NCI-H2107 treated with DMSO at 0.1 percent for 48 hours (cell line): ENCODE measurements around the gene TAF6.

Experiments used
- DNase-seq: peaks from one replicate; lab custom pipeline; 2025; ENCODE audit not compliant: unreplicated experiment; lab: John Stamatoyannopoulos, UW

TAF6 gene

GRCh38 chr7:100075418-100075817 is 43.7 kb downstream of the TAF6 start:
- DNase-seq: no peak

GRCh38 chr7:100074841-100075240 is 44.3 kb downstream of the TAF6 start:
- DNase-seq: no peak

- no peak for DNase-seq
Measured at GRCh38 chr7:100072462-100072861, 46.7 kb downstream of the TAF6 start.

GRCh38 chr7:100071018-100071723 is 48.0 kb downstream of the TAF6 start:
- no peak for DNase-seq

GRCh38 chr7:100069991-100070390 is 49.2 kb downstream of the TAF6 start:
- no peak for DNase-seq

GRCh38 chr7:100066953-100067352 is 52.2 kb downstream of the TAF6 start:
- no peak for DNase-seq

GRCh38 chr7:100065452-100066186 is 53.5 kb downstream of the TAF6 start:
- DNase-seq: no peak

- DNase-seq: no peak
Measured at GRCh38 chr7:100064162-100064561, 55.0 kb downstream of the TAF6 start.

GRCh38 chr7:100063376-100063775 is 55.8 kb downstream of the TAF6 start:
- no peak for DNase-seq

- no peak for DNase-seq
Measured at GRCh38 chr7:100061518-100062193, 57.5 kb downstream of the TAF6 start.

GRCh38 chr7:100059251-100059739 is 59.9 kb downstream of the TAF6 start:
- DNase-seq: no peak
